Measurements from ENCODE around the gene WDR36.
A peak's percentile ranks its signal among the peaks of the same experiment; 100 is the strongest.

Gene WDR36

DNA sequence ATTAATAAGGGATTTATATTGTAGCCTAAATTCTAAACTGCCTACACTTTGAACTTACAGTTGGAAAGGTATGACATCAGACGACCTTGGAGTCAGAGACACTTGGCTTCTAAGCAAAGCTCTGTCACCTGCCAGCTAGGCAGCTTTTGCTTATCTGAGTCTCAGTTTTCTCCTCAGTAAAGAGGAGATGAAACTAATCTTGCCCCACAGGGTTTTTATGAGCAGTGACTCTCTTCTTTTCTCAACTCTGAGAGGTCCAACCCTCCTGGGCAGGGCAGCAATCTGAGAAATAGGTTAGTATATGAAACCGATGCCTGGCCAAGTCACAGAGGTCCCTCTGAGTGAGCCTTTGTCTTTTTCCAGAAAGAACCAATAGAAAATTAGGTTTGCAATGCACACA lies 53.9 kb downstream of the WDR36 start:
- no peak for DNase-seq (ENCODE audit: low read depth, low spot score)
- H3K4me3 ChIP-seq: no peak overlapping the region
- H3K9ac ChIP-seq (ENCODE audit: insufficient read length): no peak overlapping the region
- no peaks in the 10 kb centered on the region for H3K9me3 ChIP-seq (ENCODE audit: low read depth, low read length)
- H3K36me3 ChIP-seq (ENCODE audit: insufficient read depth, low read length): no peaks in the 10 kb centered on the region
- no peak overlapping the region for H3K27ac ChIP-seq
- TF ChIP-seq POLR2AphosphoS5 (IDR thresholded peaks at IDR 0.05; ENCODE audit: borderline replicate concordance, low read depth, low read length) (no peak), EZH2 (IDR thresholded peaks at IDR 0.05) (no peak), FOXP2 (optimal IDR thresholded peaks at IDR 0.05; ENCODE audit: control extremely low read depth, extremely low read length, insufficient read depth) (no peak)

DNA sequence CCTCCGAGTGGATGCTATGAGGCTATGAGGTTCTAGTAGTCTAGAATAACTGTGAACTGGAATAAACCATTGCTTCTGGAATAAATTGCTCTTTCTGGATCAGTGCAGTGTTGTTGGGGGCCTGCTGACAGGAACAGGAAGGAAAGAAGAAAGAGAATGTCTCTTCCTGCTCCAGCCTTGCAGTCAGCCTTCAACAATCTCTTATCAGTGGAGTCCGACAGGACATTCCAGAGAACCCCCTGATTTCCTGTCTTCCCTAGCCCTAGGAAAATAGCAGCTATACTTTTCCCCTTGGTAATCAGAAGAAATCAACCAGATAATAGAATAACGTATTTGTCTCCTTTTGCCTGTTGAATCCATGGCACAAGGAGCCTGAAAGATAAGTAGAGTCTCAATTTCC lies 55.4 kb downstream of the WDR36 start:
- no peak overlapping the region for H3K4me3 ChIP-seq
- TF ChIP-seq POLR2AphosphoS5 (IDR thresholded peaks at IDR 0.05; ENCODE audit: borderline replicate concordance, low read depth, low read length): no peak
- TF ChIP-seq FOXP2 (optimal IDR thresholded peaks at IDR 0.05; ENCODE audit: control extremely low read depth, extremely low read length, insufficient read depth): no peak
- TF ChIP-seq EZH2 (IDR thresholded peaks at IDR 0.05): no peak
- H3K9me3 ChIP-seq (ENCODE audit: low read depth, low read length): no peaks in the 10 kb centered on the region
- no peak overlapping the region for H3K27ac ChIP-seq
- no peak overlapping the region for H3K9ac ChIP-seq (ENCODE audit: insufficient read length)
- DNase-seq (ENCODE audit: low read depth, low spot score): no peak
- no peaks in the 10 kb centered on the region for H3K36me3 ChIP-seq (ENCODE audit: insufficient read depth, low read length)

GRCh38 chr5:111151998-111152397 lies 59.9 kb downstream of the WDR36 start:
- Histone ChIP-seq H3K27ac (no peak overlapping the region), H3K9ac (ENCODE audit: insufficient read length) (no peak overlapping the region), H3K36me3 (ENCODE audit: insufficient read depth, low read length) (no peaks in the 10 kb centered on the region), H3K4me3 (no peak overlapping the region), H3K9me3 (ENCODE audit: low read depth, low read length) (no peaks in the 10 kb centered on the region)
- no peak for DNase-seq (ENCODE audit: low read depth, low spot score)
- TF ChIP-seq FOXP2 (optimal IDR thresholded peaks at IDR 0.05; ENCODE audit: control extremely low read depth, extremely low read length, insufficient read depth): no peak

DNA sequence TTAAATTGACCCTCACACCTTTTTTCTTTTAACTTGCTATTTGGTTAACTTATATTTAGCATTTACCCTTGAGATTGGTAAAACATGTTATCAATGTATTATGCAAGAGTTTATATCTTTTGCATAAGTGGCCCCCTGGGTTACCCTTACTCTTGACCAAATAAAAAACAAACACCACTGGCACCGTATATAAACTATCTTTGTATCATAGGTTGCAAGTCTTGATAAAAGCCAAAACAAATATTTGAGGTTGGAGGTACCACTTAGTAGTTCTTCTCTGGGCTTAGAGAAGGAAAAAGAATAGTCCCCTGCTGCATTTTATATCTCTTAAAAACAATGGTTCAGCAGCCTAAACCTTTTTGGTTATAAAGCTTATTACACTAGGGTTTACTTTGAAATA lies 61.3 kb downstream of the WDR36 start:
- no peak overlapping the region for H3K27ac ChIP-seq
- no peak overlapping the region for H3K9ac ChIP-seq (ENCODE audit: insufficient read length)
- no peak overlapping the region for H3K4me3 ChIP-seq
- no peaks in the 10 kb centered on the region for H3K9me3 ChIP-seq (ENCODE audit: low read depth, low read length)
- no peak for DNase-seq (ENCODE audit: low read depth, low spot score)
- TF ChIP-seq EZH2 (IDR thresholded peaks at IDR 0.05): no peak
- no peaks in the 10 kb centered on the region for H3K36me3 ChIP-seq (ENCODE audit: insufficient read depth, low read length)

DNA sequence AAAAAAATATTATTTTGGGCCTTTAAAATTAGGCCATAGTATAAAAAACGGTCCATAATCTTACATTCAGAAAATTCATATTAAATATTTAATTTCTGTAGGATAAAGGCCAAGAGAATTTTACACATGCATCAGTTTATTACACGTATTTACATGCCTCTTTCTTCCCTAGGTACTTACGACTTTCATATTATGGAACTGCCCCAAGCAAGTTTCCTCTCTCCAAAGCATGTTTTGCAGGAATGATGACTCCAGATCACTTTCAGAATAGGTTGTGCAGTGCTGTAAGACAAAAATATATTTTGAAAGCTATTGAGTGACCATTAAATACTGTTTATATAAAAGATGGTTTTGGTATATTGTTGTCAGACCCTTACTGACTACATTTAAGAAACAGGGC lies 61.8 kb downstream of the WDR36 start:
- no peak for DNase-seq (ENCODE audit: low read depth, low spot score)
- no peak overlapping the region for H3K9ac ChIP-seq (ENCODE audit: insufficient read length)
- H3K36me3 ChIP-seq (ENCODE audit: insufficient read depth, low read length): no peaks in the 10 kb centered on the region
- no peak overlapping the region for H3K27ac ChIP-seq
- TF ChIP-seq POLR2AphosphoS5 (IDR thresholded peaks at IDR 0.05; ENCODE audit: borderline replicate concordance, low read depth, low read length) (no peak), FOXP2 (optimal IDR thresholded peaks at IDR 0.05; ENCODE audit: control extremely low read depth, extremely low read length, insufficient read depth) (no peak), EZH2 (IDR thresholded peaks at IDR 0.05) (no peak)
- no peak overlapping the region for H3K4me3 ChIP-seq
- no peaks in the 10 kb centered on the region for H3K9me3 ChIP-seq (ENCODE audit: low read depth, low read length)

- TF ChIP-seq POLR2AphosphoS5 (IDR thresholded peaks at IDR 0.05; ENCODE audit: borderline replicate concordance, low read depth, low read length) (no peak), FOXP2 (optimal IDR thresholded peaks at IDR 0.05; ENCODE audit: control extremely low read depth, extremely low read length, insufficient read depth) (no peak), EZH2 (IDR thresholded peaks at IDR 0.05) (no peak)
- DNase-seq (ENCODE audit: low read depth, low spot score): peak; percentile 52
- no peak overlapping the region for H3K27ac ChIP-seq
- no peak overlapping the region for H3K4me3 ChIP-seq
- H3K9me3 ChIP-seq (ENCODE audit: low read depth, low read length): no peaks in the 10 kb centered on the region
- no peak overlapping the region for H3K9ac ChIP-seq (ENCODE audit: insufficient read length)
- no peaks in the 10 kb centered on the region for H3K36me3 ChIP-seq (ENCODE audit: insufficient read depth, low read length)
Observed at GRCh38 chr5:111158105-111158744, 66.1 kb downstream of the WDR36 start.

DNA sequence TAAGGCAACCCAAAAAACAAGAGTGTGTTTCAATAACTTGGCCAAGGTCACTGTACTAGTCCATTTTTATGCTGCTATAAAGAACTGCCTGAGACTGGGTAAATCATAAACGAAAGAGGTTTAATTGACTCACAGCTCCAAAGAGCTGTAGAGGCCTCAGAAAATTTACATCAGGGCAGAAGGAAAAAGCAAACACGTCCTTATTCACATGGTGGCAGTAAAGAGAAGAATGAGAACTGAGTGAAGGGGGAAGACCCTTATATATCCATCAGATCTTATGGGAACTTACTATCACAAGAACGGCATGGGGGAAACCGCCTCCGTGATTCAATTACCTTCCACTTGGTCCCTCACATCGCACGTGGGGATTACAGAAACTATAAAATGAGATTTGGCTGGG lies 67.7 kb downstream of the WDR36 start:
- Histone ChIP-seq H3K9ac (ENCODE audit: insufficient read length) (no peak overlapping the region), H3K4me3 (no peak overlapping the region), H3K27ac (no peak overlapping the region), H3K9me3 (ENCODE audit: low read depth, low read length) (no peaks in the 10 kb centered on the region), H3K36me3 (ENCODE audit: insufficient read depth, low read length) (no peaks in the 10 kb centered on the region)
- no peak for DNase-seq (ENCODE audit: low read depth, low spot score)
- no peak for TF ChIP-seq FOXP2 (optimal IDR thresholded peaks at IDR 0.05; ENCODE audit: control extremely low read depth, extremely low read length, insufficient read depth)
- TF ChIP-seq POLR2AphosphoS5 (IDR thresholded peaks at IDR 0.05; ENCODE audit: borderline replicate concordance, low read depth, low read length): no peak
- no peak for TF ChIP-seq EZH2 (IDR thresholded peaks at IDR 0.05)

- no peak for DNase-seq (ENCODE audit: low read depth, low spot score)
- Histone ChIP-seq H3K36me3 (ENCODE audit: insufficient read depth, low read length) (no peaks in the 10 kb centered on the region), H3K4me3 (no peak overlapping the region), H3K9me3 (ENCODE audit: low read depth, low read length) (no peaks in the 10 kb centered on the region), H3K9ac (ENCODE audit: insufficient read length) (no peak overlapping the region), H3K27ac (no peak overlapping the region)
- TF ChIP-seq EZH2 (IDR thresholded peaks at IDR 0.05): no peak
Observed at GRCh38 chr5:111163000-111163399, 70.9 kb downstream of the WDR36 start.

GRCh38 chr5:111165058-111165457 lies 72.9 kb downstream of the WDR36 start:
- Histone ChIP-seq H3K9ac (ENCODE audit: insufficient read length) (no peak overlapping the region), H3K4me3 (no peak overlapping the region), H3K36me3 (ENCODE audit: insufficient read depth, low read length) (no peaks in the 10 kb centered on the region), H3K9me3 (ENCODE audit: low read depth, low read length) (no peaks in the 10 kb centered on the region), H3K27ac (no peak overlapping the region)
- TF ChIP-seq POLR2AphosphoS5 (IDR thresholded peaks at IDR 0.05; ENCODE audit: borderline replicate concordance, low read depth, low read length) (no peak), EZH2 (IDR thresholded peaks at IDR 0.05) (no peak), FOXP2 (optimal IDR thresholded peaks at IDR 0.05; ENCODE audit: control extremely low read depth, extremely low read length, insufficient read depth) (no peak)
- no peak for DNase-seq (ENCODE audit: low read depth, low spot score)
